Suppressor macrophage treated with lipopolysaccharide for 1 hour (primary cell): ENCODE data around the gene PLIN4.

Experiments used
- DNase-seq, 3 donors: peaks; one replicate each; pipeline ENCODE4 v3.0.0-alpha.2; 2020 to 2022

Gene PLIN4

DNA sequence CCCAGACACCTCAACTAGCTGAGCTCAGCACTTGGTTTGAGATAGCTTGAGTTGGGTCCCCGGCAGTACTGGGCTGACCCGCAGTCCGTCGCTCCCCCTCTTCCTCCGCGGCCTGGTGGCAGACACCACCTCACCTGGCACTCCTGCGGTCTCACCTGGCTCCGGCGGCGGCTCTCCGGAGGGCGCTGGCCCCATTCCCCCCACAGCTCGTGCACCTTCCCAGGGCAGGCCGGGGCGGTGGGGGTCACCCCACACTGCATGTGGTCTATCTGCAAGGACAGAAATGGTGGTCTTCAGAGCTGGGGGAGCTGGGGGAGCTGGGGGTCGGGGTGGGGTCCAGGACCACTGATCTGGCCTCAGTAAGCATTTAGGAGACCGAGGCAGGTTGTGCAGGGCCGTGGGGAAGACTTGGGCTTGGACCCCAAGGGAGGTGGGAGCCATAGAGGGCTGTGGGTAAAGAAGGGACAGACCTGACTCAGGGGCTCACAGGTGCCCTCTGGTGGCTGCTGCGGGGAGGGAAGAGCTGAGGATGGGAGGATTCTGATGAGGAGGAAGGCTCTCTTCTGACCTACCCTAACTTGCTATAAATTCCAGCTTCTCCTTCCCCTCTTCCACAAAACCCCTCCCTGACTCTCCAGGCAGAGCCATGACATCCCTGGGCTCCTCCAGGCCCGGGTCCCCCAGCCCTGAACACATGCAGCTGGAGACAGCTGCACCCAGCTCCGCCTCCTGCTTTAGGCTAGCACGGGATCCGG, 6.7 kb upstream of the PLIN4 start:
- DNase-seq, result peak; percentile 68 to 83 (median 77)

DNA sequence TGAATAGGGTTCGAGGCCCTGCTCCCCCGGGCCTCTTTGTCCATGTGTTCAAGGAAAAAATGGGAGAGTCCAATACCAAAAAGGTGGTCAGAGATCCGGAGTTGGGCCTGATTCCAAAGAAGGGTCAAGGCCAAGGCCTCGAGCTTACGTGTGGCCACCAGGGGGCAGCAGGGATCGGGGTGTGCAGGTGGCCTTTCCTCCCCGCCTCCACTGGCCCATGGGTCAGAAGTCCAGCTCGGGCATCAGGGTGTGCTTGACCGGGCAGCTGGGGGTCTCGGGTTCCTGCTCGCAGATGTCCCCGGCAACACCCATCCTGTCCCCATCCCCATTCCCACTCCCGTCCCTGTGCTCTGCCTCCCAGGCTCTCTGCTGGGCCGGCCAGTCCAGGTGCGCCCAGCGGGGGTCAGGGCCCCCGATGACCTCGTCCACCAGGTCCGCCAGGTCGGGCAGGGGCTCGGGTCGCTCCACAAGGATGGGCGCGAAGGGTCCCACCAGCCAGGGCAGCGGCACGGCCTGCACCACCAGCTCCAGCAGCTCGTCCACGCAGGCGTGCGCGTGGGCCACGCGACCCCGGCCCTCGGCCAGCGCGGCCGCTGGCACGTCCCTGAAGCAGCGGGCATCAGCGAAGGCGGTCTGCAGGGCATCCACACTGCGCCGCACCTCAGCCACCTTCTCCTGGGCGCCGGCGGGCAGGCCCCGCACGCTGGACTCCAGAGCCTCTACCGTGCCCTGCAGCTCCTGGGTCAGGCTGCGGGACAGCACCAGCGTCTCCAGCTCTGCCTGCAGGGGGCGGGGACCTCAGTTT, 5.2 kb upstream of the PLIN4 start:
- DNase-seq, result peak; percentile 69 to 91 (median 75)

DNA sequence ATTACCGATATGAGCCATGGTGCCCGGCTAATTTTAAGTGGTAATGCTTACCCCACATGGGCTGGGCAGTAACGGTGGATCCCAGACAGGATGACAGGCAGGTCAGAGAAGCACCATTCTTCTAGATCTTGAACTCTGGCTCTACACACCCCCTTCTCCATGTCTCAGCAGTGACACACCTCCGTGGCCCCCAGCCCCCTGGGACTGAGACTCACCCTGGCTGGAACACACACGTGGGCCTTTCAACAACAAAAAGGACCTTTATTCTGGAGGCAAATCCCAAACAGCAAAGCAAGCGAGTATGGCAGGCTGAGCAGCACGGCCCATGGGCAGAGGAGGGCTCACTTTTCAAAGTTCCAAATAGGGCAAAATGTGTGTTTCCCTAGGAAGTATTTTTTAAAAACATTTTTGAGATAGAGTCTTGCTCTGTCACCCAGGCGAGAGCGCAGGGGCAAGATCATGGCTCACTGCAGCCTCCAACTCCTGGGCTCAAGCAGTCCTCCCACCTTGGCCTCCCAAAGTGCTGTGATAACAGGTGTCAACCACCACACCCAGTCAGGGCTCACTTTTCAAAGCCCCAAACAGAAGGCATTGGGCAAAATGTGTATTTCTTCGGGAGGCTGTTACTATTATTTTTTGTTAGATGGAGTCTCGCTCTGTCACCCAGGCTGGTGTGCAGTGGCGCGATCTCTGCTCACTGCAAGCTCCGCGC, 4.2 kb upstream of the PLIN4 start:
- no peak for DNase-seq

DNA sequence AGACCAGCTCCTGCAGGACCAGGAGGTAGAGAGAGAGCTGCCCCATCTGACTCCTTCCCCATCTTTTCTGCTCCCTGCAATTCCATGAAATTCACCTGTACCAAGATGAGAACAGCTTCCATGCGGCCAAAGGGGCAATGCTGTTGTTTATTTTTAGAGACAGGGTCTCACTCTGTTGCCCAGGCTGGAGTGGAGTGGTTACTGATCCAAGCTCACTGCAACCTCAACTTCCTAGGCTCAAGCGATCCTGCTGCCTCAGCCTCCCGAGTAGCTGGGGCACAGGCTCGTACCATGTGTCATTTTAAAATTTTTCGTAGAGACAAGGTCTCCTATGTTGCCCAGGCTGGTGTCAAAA, 3.6 kb upstream of the PLIN4 start:
- no peak for DNase-seq

DNA sequence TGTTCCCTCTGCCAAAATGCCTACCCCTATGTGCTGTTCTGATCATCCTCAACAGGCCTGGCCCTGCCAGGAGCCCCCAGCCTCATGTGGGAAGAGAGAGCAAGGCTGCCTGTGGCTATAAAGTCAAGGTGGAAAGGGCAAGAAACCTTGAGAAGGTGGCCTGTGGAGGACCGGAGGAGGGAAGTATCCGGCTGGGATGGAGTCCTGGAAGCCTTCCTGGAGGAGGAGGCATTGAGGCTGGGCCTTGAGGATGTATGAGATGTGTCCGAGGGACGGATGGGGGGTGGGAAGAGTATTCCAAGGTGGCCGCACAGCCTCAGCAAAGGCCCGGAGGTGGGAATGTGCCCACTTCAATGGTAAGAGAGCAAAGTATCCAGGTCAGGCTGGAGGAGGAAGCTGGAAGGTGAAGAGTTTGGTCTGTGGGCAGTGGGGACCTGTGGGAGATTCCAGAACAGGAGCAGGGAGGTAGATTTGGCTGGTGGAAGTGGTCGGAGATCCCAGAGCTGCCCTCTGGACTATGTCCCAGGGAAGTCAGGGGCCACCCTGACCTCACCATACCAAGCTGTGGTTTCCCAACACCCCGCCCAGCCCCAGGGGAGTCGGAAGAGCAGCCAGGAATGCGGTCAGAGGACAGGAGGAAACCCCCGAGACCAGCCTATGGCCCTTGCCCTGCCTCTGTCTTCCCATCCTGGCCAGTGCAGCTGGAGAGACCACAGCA, 3.0 kb upstream of the PLIN4 start:
- DNase-seq, result no peak

DNA sequence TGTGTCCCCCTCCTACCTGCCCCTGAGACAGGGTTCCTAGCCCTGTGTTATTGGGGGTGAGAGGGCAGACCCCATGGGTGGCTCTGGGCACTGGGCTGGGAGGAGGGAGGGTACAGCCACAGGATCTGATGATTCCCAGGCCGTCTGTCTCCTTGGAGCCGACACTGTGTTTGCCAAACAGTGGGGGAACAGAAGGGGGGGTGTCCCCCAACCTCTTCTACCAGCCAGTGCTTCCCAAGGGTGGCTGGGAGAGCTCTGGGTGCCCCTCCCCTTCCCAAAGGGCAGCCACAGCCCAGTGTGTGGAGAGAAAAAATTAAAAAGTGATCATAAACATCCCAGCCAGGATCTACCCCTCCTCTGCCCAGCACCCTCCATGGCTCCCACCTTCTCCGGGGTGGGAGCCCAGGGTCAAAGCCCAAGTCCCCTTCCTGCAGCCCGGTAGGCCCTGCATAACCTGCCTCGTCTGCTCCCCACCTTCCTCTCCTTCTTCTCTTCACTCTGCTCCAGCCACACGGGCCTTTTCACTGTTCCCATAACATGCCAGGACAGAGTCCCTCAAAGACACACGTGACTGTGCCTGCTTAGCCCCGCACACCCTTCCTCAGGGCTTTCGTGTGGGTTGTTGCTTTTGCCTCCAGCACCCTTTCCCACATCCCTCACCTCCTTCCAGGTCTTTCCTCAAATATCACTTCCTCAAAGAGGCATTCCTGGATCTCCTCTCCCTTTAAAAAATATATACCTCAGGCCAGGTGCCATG, 1.4 kb upstream of the PLIN4 start:
- DNase-seq, result no peak

DNA sequence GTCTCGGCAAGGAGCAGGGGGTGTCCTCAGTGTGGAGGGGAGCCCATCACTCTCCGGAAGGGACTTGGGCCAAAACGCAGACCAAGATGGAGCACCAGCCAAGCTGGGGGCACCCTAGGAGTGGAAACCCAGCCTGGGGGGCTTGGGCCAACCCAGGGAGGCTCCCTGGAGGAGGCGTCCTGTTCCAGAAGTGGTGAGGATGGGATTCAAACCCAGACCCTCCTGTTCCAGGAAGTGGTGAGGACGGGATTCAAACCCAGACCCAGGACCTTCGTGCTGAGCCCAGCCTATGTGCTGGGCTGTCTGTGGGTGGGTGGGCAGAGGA, 848 bp upstream of the PLIN4 start:
- DNase-seq, result no peak

DNA sequence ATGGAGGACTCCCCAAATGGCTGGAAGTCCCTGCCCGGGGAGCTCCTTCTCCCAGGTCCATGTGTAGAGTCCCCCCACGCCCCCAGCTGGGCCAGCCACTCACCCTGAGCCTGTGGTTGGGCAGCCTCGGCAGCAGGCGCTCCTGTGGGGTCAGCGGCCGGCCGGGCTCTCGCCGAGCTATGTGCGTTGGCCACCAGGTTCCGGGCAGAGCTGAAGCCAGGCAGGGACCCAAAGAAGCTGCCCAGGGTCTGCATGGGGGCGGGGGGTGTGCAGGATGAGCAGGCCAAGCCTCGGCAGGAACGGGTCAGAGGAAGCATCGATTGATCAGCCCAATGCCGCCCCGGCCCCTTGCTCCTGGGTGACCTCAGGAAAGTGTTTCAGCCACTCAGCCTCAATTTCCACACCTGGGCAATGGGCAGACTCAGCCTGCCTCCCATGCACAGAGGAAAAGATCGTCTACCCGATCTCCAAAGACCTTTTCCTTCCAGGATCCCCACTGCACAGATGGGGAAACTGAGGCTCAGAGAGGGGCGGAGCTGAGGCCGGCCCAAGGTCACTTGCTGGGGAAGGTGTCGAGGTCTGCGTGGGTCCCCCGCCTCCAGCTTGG, 732 bp downstream of the PLIN4 start:
- DNase-seq, result no peak

DNA sequence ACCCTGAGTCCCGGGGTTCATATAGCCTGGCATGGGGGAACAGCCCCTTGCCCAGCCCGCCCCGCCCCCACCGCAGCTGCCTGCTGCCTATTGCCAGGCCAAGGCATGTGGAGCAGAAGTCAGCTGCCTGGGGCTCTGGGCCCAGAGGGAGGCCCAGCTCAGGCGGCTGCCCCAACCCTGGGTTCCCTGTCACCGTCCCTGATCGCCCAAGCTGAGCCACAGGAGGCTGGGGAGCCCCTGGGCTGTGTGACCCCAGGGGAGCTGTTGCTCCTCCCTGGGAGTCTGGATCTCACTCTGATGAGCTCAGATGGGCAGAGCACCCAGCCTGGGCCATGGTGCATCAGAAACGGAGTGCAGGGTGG, 1.4 kb downstream of the PLIN4 start:
- DNase-seq, result no peak

DNA sequence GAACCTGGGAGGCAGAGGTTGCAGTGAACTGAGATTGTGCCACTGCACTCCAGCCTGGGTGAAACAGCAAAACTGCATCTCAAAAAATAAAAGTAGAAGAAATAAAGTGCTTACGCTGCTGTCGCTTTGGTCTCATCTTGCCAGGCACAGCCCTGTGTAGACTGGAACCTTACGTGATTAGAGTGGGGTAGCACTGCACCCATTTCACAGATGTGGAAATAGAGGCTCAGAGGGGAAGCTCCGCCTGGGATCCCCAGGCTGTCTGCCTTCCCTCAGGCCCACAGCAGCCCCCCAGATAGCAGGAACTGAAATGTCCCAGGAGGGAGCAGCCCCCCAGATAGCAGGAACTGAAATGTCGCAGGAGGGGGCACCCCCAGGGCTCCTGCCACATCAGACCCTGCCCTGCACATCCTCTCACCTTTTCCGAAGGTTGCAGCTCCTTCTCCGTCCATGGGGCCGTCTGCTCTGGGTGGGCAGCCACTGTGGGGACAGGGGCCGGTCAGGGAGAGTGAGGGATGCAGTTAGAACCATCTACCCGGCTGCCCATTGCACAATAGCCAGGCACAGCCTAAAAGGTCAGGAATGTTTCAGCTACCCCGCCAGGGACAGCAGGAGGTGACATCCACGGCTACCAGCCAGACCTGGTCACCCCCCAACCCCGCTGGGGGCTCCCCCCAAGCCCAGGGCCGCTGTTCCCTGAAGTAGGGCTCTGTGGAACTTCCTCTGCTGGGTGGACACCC, 1.9 kb downstream of the PLIN4 start:
- DNase-seq, result no peak

DNA sequence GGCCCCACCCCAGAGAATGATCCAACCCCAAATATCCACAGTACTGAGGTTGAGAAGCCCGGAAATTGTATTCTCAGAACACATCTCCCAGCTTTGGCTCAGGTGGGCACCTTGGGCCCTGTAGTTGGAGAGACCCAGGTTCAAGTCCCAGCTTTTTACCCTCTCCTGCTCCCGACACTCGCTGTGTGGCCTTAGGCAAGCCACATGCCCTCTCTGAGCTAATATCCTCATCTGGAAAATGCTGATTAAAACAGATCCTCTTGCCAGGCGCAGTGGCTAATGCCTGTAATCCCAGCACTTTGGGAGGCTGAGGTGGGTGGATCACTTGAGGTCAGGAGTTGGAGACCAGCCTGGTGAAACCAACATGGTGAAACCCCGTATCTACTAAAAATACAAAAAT, 2.6 kb downstream of the PLIN4 start:
- DNase-seq, result no peak

DNA sequence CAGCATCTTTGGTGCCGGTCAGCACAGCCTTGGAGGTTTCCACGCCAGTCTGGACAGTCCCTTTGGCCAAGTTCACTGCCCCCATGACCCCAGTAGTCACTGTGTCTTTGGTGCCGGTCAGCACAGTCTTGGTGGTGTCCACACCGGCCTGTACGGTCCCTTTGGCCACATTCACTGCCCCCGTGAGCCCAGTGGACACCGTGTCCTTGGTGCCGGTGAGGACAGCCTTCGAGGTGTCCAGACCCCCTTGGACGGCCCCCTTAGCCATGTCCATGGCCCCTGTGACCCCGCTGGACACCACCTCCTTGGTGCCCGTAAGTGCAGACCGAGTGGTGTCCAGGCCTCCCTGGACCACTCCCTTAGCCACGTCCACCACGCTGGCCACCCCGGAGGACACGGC, 5.0 kb downstream of the PLIN4 start:
- no peak for DNase-seq

DNA sequence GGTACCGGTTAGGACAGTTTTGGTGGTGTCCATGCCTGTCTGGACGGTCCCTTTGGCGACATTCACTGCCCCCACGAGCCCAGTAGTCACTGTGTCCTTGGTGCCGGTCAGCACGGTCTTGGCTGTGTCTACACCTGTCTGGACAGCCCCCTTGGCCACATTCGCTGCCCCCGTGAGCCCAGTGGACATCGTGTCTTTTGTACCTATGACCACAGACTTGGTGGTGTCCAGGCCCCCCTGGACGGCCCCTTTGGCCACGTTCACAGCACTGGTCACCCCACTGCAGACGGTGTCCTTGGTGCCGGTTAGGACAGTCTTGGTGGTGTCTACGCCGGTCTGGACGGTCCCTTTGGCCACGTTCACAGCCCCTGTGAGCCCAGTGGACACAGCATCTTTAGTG, 6.2 kb downstream of the PLIN4 start:
- DNase-seq, result no peak

DNA sequence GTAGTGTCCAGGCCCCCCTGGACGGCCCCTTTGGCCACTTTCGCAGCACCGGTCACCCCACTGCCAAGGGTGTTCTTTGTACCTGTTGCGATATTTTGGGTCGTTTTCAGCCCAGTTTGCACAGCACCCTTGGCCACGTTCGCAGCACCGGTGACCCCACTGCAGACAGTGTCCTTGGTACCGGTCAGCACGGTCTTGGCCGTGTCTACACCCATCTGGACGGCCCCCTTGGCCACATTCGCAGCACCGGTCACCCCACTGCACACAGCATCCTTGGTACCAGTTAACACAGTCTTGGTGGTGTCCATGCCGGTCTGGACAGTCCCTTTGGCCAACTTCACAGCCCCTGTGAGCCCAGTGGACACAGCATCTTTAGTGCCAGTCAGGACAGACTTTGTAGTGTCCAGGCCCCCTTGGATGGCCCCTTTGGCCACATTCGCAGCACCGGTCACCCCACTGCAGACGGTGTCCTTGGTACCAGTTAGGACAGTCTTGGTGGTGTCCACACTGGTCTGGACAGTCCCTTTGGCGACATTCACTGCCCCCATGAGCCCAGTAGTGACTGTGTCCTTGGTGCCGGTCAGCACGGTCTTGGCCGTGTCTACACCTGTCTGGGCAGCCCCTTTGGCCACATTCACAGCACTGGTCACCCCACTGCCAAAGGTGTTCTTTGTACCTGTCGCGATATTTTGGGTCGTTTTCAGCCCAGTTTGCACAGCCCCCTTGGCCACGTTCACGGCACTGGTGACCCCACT, 6.8 kb downstream of the PLIN4 start:
- DNase-seq, result no peak

DNA sequence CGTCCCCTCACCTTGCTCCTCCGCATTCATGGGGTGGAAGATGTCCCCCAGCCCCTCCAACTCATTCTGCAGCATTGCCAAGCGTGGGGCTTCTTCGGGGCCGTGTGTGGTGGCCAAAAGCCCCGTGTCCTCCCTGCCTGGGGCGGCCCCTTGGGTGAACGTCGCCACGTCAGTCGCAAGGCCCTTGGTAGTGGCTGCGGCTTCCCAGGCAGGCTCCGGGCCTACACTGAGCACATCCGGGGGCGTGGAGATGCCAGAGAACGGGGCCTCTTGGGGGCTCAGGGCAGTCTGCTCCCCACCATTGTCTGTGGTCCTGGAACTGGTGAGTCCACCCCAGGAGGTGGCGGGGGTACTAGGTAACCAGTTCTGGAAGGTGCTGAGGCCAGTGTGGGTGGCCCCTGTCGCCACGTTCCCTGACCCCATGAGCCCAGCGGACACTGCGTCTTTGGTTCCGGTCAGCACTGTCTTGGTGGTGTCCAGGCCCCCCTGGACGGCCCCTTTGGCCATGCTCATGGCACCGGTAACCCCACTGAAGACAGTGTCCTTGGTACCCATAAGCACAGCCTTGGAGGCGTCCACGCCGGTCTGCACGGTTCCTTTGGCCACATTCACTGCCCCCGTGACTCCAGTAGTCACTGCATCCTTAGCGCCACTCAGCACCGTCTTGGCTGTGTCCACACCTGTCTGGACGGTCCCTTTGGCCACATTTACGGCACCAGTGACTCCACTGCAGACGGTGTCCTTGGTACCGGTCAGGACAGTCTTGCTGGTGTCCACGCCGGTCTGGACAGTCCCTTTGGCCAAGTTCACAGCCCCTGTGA, 7.6 kb downstream of the PLIN4 start:
- DNase-seq, result no peak

DNA sequence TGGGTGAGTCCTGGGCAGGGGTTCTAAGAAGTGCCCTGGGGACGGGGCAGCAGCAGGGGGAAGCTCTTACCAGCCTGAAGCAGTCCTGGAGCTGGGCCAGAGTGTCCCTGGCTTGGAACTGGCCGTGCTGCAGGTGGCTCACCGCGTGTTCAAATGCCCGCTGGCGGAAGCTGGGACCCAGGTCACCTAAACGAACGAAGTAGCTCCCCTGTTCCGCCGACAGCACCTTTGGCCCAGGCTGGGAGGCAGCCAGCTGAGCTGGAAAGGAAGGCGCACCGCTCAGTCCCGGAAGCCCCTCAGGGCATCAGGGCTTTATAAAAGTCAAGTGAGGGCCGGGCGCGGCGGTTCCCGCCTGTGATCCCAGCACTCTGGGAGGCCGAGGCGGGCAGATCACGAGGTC, 9.6 kb downstream of the PLIN4 start:
- no peak for DNase-seq

DNA sequence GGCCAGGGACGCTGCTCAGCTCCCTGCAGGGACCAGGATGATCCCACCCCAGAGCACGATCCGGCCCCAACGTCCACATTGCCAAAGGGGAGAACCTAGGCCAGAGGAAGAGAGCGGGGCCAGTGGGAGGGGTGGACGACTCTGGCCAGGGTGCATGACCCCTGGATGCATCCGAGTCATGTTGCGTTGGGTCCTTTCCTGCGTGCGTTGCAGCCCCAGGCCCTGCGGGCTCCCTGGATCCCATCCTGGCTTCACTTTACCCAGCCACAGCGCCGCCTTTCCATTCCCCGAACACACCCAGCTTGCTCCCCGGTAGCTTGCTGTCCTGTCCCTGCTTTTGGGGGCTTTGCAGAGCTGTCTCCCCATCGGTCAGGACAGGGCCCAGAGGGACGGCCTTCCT, 10.5 kb downstream of the PLIN4 start:
- DNase-seq, result no peak

DNA sequence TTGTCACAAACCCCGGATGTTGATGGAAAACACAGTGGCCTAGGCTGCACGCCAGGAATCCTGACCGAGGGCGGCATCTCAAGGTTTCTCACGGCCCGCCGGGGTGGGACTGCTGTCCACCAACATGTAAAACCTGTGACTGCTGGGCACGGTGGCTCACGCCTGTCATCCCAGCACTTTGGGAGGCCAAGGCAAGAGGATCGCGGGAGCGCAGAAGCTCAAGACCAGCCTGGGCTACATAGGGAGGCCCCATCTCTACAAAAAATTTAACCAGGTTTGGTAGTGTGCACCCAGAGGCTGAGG, 11.2 kb downstream of the PLIN4 start:
- DNase-seq, result no peak

DNA sequence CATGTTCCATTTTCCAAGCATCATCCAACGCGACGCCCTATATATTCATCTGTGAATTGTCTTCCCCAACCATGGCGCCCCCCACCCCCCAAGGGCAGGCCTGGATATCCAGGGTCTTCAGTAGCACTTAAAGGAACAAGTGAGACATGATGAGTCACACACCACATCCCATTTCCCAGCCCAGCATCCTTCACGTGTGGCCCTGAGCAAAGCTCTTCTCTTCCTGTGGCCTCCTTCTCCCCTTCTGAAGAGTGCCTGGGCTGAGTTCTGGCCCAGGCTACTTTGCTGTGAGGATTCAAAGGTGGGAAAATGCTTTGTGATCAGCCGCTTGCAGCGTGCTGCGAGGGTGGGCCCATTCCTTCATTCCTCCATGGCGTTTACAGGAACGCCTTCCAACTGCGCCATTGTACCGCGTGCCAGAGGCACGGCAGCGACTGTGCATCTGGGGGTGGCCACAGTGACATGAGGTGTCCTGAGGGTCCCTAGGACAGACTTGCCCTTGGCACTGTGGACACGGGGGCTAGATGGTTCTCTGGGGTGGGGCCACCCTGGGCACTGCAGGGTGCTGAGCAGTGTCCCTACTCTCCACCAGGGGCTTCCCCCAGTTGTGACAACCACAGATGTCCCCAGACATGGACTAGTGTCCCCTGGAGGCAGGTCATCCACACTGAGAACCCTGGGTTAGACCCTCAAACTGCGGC, 11.7 kb downstream of the PLIN4 start:
- DNase-seq, result peak; percentile 58 to 62 (median 61)
